NCI-H460 (cell line): ENCODE data around the gene TMSB10. TPM values are rescaled to one million over a fixed set of nuclear protein-coding genes. Genes with fewer than 3 reads are reported as not detected.
"Not testable (repeated sequence)": the region's sequence is repeated elsewhere in the genome, so short reads cannot be mapped to it uniquely, and the experiment has no call there.

Experiments
- DNase-seq: peaks from one replicate; pipeline ENCODE4 v3.0.0-alpha.2; 2016; ENCODE audit warnings: low read depth; ENCODE audit errors: extremely low read depth
- total RNA-seq: library from RNA; depleted of rRNA; stranded (reverse); fragments of >200 nt; shearing (Covaris generic); gene quantifications from 2 replicates; pipeline ENCODE4 v1.2.3, GENCODE V29; 2014; rRNA removed

The TMSB10 gene
- total RNA-seq, 1 experiment from 2014 or later = 6,173 TPM

DNA sequence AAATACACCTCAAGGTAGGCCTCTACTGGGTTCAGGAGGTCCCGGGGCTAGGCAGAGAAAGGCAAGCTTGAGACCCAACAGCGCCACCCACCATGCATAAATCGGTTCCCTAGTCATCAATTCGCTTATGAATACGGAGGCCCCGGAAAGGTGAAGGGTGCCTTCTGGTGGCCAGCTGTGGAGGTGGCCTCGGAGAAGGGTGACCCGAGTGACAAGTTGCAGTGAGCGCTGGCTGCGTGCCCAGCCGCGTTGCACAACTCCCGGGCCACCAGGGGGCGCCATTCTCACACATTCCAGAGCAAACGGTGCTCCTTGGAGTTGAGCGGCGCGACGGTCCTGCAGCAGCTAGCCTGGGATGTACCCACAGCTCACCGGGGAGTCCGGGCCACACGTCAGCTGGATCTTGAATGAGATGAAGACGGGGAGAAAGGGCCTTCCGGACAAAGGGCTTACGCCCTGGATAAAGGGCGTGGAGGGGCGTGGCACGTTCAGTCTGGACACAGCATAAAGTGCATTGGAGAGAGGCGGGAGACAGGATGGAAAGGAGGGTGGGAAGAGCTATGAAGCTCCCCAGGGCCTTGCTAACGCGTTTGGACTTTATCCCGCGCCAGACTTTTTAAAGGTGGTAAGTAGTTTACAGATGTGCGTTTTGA, 20.4 kb downstream of the TMSB10 start:
- peak; percentile 97 for DNase-seq

DNA sequence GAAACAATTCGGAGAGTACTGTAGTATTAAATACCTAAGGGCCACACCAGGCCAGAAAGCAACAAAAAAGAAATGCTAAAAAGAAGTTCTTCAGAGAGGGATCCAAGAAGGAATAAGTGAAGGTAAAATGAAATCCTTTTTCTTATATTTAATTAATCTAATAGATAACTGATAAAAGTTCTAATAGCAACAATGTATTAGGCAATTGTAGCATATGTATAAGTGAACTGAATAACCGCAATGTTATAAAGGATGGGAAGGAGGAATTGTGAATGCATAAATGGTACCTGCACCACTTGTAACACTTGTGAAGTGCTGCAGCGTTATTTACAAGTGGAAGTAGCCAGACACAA, 21.8 kb downstream of the TMSB10 start:
- DNase-seq = no peak

DNA sequence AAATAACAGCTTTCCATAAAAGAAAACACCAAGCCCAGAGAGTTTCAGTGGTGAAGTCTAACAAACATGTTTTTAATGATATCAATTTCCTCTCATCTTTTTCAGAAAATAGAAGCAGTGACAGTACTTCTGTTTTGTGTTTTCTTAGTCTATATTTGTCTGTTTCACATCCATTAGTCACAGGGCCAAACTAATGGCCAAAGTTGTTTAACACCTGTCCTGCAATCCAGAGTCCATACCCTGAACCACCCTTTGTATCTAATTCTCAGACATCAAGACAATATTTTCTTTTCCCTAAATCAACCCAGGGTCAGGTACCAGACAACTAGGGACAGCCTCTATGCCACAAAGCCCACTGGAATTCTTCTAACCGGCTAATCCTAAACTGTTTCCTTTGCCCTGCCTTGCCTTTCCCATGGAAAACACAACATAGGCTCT, 25.9 kb downstream of the TMSB10 start:
- no peak for DNase-seq

DNA sequence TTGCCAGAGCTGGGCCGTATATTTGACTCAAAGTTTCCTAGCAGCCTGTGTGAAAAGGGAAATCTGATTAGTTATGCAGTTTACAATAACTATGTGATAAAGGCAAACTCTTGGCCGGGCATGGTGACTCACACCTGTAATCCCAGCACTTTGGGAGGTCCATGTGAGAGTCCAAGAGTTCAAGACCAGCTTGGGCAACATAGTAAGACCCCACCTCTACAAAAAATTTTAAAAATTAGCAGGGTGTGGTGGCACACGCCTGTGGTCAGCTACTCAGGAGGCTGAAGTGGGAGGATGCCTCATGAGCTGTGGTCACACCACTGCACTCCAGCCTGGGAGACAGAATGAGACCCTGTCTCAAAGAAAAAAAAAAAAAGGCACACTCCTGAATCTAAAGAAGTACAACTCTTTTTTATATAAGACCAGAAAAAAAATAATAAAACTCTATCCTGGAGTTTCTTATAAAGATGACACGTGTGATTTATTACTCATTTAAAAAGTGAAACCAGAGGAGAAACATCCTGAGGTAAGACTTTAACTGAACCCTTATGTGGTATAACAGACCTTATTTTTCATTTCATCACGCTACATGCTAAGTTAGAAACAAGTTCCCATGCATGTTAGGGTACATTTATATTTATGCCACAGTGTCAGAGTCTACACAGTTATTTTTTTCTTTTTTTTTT, 32.9 kb downstream of the TMSB10 start:
- no peak for DNase-seq

DNA sequence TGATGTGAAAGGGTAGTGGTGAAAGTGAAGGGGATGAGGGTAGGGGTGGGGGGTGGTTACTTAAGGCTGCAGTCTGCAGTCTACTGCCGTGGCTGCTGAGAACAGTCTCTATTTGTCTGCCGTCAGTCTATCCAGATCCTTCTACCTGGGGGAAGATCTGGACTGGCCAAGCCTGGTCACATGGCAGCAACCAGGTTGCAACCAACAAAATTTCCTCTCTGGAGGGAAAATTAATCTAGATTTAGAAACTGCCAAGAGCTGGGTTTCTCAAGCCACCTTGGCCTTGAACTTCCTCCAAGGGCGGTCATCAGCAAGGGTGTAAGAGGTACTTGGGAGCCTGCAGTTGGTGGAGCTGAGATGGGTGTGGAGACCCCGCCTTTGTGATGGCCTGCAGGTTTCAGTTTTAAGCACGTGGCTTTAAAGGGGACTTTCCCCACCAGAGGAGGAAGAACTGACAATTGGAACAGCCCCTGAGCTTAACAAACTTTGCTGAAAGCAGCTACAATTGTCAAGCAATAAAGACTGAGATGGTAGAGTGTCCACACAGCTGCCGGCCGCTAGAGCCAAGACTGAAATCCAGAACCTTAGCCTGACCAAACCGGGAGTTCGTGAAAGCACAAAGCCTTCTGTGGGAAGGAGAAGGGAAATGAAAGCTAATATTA, 34.1 kb downstream of the TMSB10 start:
- DNase-seq = no peak

DNA sequence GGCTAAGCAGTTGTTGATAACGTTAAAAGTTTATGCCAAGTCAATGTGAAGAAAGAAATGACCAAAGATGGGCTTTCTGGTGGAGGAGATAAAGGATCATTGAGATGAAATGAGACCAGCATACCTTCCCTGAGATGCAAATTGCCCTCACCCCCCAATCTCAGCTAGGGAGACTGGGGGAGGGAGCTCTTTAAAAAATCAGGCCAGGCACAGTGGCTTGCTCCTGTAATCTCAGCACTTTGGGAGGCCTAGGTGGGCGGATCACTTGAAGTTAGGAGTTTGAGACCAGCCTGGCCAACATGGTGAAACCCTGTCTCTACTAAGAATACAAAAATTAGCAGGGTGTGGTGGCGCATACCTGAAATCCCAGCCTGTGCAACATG, 34.6 kb downstream of the TMSB10 start:
- DNase-seq = no peak

DNA sequence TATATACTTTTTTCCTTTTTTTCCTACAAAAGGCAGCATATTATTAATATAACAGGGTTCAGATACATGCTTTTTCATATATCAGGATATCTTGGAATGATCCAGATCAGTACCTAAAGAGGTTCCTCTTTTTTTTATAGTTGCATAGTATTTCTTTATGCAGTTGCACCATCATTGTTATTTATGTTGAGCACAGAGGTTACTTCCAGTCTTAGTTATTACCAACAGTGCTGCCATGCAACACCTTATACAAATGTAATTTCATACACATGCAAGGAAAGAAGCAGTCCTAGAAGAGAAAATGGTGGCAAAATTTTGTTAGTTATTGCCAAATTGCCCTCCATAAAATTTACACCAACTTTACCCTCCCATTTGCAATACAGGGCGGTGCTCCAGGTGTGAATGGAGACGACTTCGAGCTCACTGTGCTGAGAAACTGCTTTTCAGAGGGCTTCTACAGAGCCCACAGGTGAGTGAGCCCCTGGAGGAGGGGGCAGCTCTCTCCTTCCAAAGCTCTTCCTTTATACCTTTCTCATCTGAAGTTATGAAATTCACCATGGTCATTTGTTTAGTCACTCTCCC, 35.5 kb downstream of the TMSB10 start:
- DNase-seq = no peak

DNA sequence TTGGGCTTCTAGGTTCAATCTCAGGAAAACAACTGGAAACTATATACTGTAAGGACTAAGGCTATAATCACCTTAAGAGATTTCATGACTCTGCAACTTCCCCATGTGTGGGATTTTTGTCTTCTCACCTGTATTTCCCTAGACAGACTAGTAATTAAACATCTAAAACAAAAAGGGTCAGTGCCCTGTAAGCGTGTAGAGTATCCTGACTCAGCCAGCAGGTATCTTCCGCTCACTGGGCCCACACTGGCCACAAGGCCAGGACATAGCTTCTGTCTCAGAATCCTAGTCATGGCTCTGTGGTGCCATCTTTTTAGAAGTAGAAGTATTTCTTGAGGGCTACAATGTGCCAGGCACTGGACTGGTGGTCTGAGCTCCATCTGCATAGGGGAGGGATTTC, 36.7 kb downstream of the TMSB10 start:
- no peak for DNase-seq

DNA sequence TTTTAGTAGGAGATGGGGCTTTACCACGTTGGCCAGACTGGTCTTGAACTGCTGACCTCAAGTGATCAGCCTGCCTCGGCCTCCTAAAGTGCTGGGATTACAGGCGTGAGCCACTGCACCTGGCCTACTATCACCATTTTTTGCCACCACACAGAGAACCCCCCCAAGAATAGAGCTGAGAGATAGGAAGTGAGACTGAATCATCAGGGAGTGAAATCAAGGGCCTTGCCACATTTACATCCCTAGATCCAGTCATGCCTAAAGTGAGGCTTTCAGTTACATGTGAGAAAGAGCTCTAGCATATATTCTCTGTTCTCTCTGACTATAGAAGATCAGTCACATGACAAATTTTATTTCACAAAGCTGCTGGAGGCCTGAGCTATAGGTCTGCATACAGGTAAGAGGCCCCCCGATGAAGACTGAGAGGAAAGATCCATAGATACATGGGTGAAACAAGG, 37.5 kb downstream of the TMSB10 start:
- no peak for DNase-seq

DNA sequence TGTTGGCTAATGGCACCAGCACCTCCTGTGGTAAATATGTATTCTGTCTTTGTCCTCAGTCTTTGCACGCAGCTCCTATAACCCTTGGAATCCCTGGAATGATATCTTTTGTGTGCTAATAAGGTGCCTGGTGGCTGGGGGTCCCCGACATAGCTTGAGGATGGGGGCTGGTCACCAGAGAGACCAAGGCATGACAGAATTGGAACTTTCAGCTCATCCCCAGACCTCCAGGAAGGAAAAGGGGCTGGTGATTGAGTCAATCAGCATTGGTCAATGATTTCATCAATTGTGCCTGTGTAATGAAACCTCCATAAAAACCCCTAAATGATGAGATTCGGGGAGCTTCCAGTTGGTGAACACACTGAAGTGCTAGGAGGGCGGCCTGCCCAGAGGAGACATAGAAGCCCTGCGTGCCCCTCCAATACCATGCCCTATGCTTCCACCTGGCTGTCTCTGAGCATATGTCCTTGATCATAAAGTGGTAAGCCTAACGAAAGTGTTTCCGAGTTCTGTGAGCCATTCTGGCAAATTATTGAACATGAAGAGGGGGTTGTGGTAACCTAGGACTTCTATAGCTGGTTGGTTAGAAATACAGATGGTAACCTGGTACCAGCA, 38.9 kb downstream of the TMSB10 start:
- DNase-seq = no peak

DNA sequence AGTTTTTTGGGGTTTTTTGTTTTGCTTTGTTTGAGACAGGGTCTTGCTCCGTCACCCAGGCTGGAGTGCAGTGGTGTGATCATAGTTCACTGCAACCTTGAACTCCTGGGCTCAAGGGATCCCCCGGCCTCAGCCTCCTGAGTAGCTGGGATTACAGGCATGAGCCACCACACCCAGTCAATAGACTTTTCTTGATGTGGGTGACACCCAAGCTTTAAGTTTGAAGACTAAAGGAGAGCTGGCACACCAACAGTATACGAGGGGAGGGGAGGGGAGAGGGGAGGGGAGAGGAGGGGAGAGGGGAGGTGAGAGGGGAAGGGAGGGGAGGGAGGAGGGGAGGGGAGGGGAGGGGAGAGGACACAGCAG, 40.4 kb downstream of the TMSB10 start:
- not testable (repeated sequence) for DNase-seq

DNA sequence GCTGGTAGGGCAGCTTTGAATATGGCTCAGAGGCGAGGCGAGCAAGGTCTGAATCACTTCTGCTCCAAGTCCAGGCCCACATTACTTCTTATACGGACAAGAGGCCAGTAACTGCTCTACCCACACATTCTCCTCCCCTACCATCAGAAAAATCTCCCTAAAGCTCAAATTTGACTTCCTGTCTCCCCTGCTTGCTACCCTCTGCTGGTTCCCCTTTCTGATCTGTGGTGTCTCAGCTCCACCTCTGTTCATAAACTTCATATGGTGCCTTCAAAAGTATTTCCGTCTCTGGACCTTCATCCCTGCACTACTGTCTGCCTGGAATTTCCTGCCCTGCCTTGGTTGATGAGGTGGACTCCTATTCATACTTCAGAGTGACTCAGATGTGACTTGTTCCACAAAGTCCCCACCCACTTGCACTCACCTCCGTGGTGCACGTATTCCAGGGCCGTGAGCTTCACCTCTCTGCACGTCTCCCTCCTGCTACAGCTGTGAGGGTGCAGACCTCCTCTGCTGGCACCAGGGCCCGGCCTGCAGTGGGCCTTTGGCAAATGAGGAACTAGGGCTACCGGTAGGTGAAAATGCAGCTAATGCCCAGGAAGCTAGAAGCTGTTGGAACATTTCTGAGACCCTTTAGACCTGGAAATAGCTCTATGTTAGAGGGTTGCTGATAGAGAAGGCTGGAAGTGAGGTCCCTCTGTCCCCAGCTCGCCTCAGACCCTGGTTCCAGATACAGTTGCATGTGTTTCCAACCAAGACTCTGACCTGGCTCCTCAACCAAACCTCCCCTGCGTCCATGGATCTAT, 41.0 kb downstream of the TMSB10 start:
- DNase-seq = peak; percentile 33

DNA sequence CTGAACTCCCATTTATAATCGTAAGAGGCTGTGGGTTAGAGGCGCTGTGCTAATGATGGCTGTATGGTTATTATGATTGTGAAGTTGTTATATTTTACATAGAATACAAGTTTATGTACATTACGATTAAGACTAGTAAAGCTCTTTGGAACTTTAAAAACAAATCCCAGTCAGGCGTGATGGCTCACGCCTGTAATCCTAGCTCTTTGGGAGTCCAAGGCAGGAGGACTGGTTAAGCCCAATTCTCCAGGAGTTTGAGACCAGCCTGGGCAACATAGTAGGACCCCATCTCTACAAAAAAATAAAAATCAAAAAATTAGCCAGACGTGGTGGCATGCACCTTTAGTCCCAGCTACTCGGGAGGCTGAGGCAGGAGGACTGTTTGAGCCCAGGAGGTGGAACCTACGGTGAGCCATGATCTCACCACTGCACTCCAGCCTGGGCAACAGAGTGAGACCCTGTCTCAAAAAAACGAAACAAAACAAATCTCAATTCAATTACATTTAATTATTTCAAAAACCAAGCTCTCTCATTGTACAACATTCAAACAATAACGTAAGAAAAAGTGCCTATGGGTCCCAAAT, 41.6 kb downstream of the TMSB10 start:
- DNase-seq = no peak

DNA sequence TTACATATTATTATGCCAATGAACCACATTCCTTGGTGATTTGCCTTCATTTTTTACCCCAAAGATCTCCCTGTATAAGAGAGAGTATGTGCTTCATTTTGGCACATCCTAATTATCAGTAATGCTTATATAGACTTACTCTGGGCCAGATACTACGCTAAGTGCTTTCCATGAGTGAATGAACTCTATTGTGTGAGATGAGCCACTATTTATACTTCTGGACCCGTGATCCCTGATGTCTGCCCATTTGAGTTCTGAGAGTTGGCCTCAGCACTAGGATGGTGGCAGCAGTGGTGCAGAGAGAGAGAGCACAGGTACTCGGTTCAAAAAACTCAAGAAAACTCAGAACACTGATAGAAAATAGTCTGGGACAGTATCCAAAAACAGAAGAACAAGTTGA, 48.1 kb downstream of the TMSB10 start:
- DNase-seq = no peak

DNA sequence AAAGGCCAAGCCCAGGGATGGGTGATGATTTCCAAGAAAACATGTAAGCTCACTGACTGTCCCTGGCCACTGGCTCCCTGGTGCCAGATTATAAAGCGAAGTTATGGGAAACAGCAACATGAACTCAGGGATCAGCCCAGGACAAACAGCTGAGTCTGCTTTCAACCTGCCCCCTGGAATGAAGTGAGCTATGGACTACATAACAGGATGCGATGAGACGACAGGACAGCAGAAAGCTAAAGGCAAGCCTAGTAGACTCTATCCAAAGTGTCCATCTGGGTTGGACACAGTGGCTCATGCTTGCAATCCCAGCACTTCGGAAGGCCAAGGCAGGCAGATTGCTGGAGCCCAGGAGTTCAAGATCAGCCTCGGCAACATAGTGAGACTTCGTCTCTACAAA, 48.9 kb downstream of the TMSB10 start:
- DNase-seq = no peak

Other genes starting within 250 kb of the TMSB10 start
- gene TRABD2A, start 24.6 kb upstream of the TMSB10 start, total RNA-seq = 2.2 and 2.6 TPM in 2 replicates
- gene KCMF1, start 65.5 kb downstream of the TMSB10 start, total RNA-seq = 92.6 and 106 TPM in 2 replicates
- 0.12 TPM in 1 of 2 replicates, not detected in the other for gene TCF7L1, start 227.7 kb downstream of the TMSB10 start, total RNA-seq